Upper lobe of right lung (tissue), 1 donor: Measurements from ENCODE around the gene PTPRK. TPM values are rescaled to one million over a fixed set of nuclear protein-coding genes. Genes with fewer than 3 reads are reported as not detected.

ENCODE experiments used
- ATAC-seq: fragments of 200-7000 bp; cut with Tn5 transposase; one replicate; pipeline ENCODE4 v1.9.1; 2020; ENCODE audit warnings: mild to moderate bottlenecking, moderate library complexity
- DNase-seq: peaks from one replicate; pipeline ENCODE4 v3.0.0-alpha.2; 2020
- H3K27ac ChIP-seq: fragments of 200-600 bp; one replicate; pipeline ENCODE4 v1.8.0; 2022
- H3K27me3 ChIP-seq: fragments of 200-600 bp; one replicate; pipeline ENCODE4 v1.8.0; 2022; ENCODE audit warnings: mild to moderate bottlenecking
- H3K36me3 ChIP-seq: fragments of 200-600 bp; one replicate; pipeline ENCODE4 v1.8.0; 2022
- H3K4me1 ChIP-seq: fragments of 200-600 bp; one replicate; pipeline ENCODE4 v1.8.0; 2022
- H3K4me3 ChIP-seq: fragments of 200-600 bp; one replicate; pipeline ENCODE4 v1.8.0; 2022; ENCODE audit warnings: mild to moderate bottlenecking
- H3K9me3 ChIP-seq: fragments of 200-600 bp; one replicate; pipeline ENCODE4 v1.8.0; 2022
- CTCF ChIP-seq: fragments of 200-600 bp; IDR thresholded peaks from one replicate; pipeline ENCODE4 v1.8.0; 2022; ENCODE audit warnings: antibody characterized with exemption
- intact Hi-C: fragments of 100-400 bp; cut with DNase I; formaldehyde crosslinking; loops from one replicate; pipeline ENCODE4 v1.11.0; 2022
- total RNA-seq: library from RNA; stranded (reverse); fragmentation: NEBNext Ultra II Directional; extraction: Animal tissue kit (Norgen Biotek cat#: 25700); gene quantifications from one replicate; pipeline ENCODE4 v1.2.1, GENCODE V29; 2021
- donor health status: DM: no; HTN: yes; CAD: no; lungs with severe emphysema.

Gene PTPRK
- total RNA-seq, 1 donor from 2014 or later, result 64.6 TPM

- Histone ChIP-seq H3K27ac (no peak overlapping the region), H3K4me3 (no peak overlapping the region), H3K9me3 (no peaks in the 10 kb centered on the region), H3K4me1 (no peaks in the 10 kb centered on the region), H3K27me3 (no peaks in the 10 kb centered on the region), H3K36me3 (no peaks in the 10 kb centered on the region)
- intact Hi-C loops, result no loop called here
- no peak for TF ChIP-seq CTCF
- DNase-seq (no peak), ATAC-seq (no peak)
Observed at GRCh38 chr6:128347123-128347522, 173.3 kb downstream of the PTPRK start.

GRCh38 chr6:128346569-128346968 lies 173.8 kb downstream of the PTPRK start:
- H3K36me3 ChIP-seq, result no peaks in the 10 kb centered on the region
- no peak overlapping the region for H3K27ac ChIP-seq
- no peak for DNase-seq
- TF ChIP-seq CTCF, result no peak
- no peaks in the 10 kb centered on the region for H3K4me1 ChIP-seq
- no peaks in the 10 kb centered on the region for H3K27me3 ChIP-seq
- no peak overlapping the region for H3K4me3 ChIP-seq
- intact Hi-C loops, result no loop called here
- ATAC-seq, result no peak
- no peaks in the 10 kb centered on the region for H3K9me3 ChIP-seq

GRCh38 chr6:128345278-128345677 lies 175.1 kb downstream of the PTPRK start:
- DNase-seq, result no peak
- H3K4me1 ChIP-seq, result no peaks in the 10 kb centered on the region
- no peaks in the 10 kb centered on the region for H3K36me3 ChIP-seq
- no peaks in the 10 kb centered on the region for H3K27me3 ChIP-seq
- no peaks in the 10 kb centered on the region for H3K9me3 ChIP-seq
- ATAC-seq, result no peak
- no peak overlapping the region for H3K4me3 ChIP-seq
- no peak for TF ChIP-seq CTCF
- intact Hi-C loops, result no loop called here
- no peak overlapping the region for H3K27ac ChIP-seq

GRCh38 chr6:128343706-128344105 lies 176.7 kb downstream of the PTPRK start:
- intact Hi-C loops, result no loop called here
- Histone ChIP-seq H3K27me3 (no peaks in the 10 kb centered on the region), H3K9me3 (no peaks in the 10 kb centered on the region), H3K36me3 (no peaks in the 10 kb centered on the region), H3K4me1 (no peaks in the 10 kb centered on the region), H3K27ac (no peak overlapping the region), H3K4me3 (no peak overlapping the region)
- ATAC-seq (no peak), DNase-seq (no peak)
- no peak for TF ChIP-seq CTCF

GRCh38 chr6:128339635-128340450 lies 180.6 kb downstream of the PTPRK start:
- no peak for TF ChIP-seq CTCF
- H3K27ac ChIP-seq, result no peak overlapping the region
- H3K36me3 ChIP-seq, result no peaks in the 10 kb centered on the region
- intact Hi-C loops, result no loop called here
- H3K4me3 ChIP-seq, result no peak overlapping the region
- H3K9me3 ChIP-seq, result no peaks in the 10 kb centered on the region
- no peaks in the 10 kb centered on the region for H3K4me1 ChIP-seq
- DNase-seq (no peak), ATAC-seq (no peak)
- H3K27me3 ChIP-seq, result no peaks in the 10 kb centered on the region
